ENCODE results near the gene TATDN2.
"Not testable (repeated sequence)": the region's sequence is repeated elsewhere in the genome, so short reads cannot be mapped to it uniquely, and the experiment has no call there.

Gene TATDN2

DNA sequence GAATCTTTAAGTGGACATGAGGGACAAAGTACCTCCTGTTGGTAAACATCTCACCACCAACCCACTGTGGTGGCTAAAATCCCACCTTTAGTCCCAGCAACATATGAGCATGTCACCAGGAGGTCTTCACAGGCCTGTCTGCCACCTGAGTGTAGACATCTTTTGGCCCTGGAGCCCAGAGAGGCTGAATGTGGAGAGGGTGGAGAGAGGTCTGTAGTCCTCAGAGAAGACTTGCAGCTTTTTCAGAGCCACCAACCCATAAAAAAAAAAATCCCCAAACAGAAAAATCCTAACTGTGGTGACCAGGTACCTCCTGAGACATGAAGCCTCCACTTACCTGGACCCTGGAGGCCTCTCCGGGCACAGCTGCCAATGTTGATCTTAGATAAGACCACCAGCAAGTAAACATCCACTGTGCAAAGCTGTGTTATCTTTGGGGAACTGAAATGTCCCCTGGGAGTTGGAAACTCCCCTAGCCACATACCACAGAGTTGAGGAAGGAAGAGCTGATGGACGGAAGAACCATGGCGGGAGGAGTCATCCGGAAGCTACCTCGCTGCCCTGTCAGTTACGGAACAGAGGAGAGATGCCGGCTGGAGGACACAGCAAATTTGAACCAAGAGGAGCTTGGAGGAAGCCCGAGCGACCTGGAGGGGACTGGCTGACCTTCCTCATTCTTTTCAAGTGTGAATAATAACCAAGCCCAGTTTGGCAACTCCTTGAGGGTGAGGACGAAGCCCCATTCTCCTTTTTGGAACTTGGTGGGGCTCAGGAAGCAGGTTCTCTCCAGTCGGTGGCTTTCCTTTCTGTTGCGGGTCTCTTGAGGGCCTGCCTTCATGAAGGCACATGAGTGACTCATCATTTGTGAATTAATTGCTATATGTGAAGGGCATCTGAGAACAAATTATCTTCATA lies 44.5 kb downstream of the TATDN2 start, which contains the start of gene GHRL:
Gene GHRL, minus strand, starts transcription at position 443 of the 915 bp plus-strand sequence. CDS start 2,767 bp downstream, outside the sequence.
- peak; percentile 78 to 80 (median 80) for DNase-seq

DNA sequence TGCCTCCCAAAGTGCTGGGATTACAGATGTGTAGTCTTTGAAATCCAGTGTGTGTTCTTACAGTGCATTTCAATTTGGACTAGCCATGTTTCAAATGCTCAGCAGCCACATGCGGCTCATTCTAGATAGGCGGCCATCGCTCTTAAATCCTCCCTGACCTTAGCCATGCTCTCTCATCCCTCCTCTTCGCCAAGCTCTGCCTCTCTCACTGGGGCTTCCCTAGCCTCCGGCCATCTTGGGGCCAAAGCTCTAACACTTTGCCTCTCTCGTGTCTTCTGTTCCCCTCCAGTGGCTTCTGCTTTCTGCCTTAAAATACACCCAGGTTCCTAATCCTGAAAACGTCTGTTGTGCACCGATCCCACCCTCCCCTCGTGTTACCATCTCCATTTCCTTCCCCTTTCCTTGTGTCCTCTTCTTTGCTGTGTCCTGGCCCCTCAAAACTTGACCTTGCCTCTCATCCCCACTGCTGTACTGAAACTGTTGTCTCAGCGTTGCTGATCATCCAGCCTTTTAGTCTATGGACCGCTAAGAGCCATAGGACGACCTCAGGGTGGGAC lies 45.8 kb downstream of the TATDN2 start:
- DNase-seq, result no peak

- DNase-seq, result not testable (repeated sequence)
These were observed 49.8 kb downstream of the TATDN2 start for GRCh38 chr3:10298064-10298463.

GRCh38 chr3:10299175-10299574 lies 50.9 kb downstream of the TATDN2 start:
- DNase-seq, result no peak

DNA sequence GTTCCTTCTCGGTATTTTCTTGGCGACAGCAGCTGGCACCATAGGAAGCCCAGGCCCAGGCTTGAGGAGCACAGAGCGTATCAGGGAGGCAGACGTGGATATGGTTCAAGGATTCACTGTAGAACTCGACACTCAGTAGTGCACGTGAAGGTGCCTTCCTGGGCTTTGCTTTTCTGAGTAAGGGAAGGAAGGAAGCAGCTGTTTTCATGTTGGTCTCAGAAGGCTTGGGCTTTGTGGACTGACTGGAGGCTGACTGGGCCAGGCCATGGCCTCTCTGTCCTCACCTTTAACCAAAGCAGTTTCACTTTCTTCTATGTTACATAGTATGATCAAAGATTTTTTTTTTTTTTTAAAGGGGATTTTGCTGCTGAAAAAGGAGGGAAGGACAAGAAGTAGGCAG lies 51.4 kb downstream of the TATDN2 start:
- no peak for DNase-seq

- no peak for DNase-seq
These were observed 51.8 kb downstream of the TATDN2 start for GRCh38 chr3:10300087-10300486.

DNA sequence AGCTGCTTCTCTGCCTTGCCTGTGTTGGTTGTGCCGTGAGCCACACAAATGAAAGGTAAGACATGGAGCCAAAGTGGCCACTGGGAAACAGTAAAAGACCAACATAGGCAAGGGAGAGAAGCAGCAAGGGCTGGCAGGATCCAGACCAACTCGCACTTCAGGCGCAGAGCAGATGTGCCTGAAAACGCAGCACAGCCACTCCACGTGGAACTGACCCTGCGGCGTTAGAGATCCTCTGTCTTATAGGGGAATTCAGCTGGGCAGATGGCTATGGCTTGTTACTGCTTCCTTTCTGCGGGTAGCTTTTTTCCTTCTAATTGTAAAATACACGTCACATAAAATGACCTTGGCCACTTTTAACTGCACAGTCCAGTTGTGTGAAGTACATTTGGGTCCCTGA lies 54.8 kb downstream of the TATDN2 start:
- DNase-seq, result no peak

- no peak for DNase-seq
These were observed 55.5 kb downstream of the TATDN2 start for GRCh38 chr3:10303785-10304184.

DNA sequence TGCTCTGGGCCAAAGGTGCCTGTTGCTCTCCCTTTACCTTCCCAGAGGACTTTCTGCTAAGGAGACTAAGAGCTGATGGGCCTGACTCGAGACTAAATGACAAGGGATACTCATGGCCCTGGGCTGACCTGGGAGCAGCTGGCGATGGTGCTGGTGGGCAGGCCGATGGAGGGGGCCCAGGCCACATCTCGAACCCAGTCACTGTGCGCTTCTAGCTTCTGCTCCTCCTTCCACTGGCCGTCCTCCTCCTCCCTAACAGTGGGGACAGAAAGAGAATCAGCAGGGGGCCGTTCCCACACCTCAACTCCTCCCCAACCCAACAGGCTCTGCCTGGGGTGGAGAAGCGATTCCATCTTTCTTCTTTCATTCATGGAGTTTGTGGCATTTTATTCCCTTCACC lies 56.6 kb downstream of the TATDN2 start:
- no peak for DNase-seq

DNA sequence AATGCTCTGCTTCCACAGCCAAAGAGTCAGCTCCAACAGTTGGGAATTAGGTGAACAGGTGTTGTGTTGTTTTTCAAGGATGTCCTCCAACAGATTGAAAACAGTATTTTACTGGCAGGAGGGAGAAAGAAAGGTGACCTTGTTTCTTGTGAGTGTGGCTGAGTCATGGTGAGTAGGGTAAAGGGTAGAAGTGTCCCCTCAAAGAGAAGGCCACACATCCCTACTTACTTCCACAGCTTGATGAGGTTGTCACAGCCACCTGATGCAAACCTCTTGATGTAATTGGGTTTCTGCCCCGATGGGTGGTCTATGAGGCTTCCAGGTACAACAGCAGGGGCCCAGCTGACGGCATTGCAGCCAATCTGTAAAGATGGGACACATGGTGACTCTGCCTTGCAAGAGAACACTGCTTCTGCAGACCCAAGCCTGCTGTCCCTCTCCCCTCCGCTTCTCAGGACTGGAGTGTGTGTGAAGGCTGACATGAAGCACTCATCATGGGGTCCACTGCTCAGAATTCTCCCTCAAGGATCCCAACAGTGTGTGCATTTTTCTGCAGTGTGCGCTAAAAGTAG lies 57.2 kb downstream of the TATDN2 start:
- DNase-seq, result no peak

GRCh38 chr3:10306156-10306555 lies 57.9 kb downstream of the TATDN2 start:
- DNase-seq, result no peak

GRCh38 chr3:10308678-10309077 lies 60.4 kb downstream of the TATDN2 start:
- DNase-seq, result no peak

DNA sequence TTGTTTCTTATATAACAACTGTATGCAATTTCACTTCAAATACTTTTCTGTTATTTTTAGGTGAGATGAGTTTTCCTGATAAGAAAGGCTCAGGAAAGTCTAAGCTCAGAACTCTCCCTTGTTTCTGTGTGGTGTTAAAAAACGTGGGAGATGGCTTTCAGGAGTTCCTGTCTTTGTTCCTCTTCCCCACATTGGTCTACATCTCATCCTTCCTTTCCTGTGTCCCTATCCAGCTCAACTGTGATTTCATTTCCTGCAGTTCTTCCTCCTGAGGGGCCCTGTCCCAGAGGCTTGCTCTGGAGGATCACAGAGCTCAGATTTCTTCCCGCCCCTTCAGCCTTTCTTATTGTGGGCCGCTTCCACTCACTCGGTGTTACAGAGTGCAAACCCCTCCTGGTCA lies 61.5 kb downstream of the TATDN2 start:
- no peak for DNase-seq

DNA sequence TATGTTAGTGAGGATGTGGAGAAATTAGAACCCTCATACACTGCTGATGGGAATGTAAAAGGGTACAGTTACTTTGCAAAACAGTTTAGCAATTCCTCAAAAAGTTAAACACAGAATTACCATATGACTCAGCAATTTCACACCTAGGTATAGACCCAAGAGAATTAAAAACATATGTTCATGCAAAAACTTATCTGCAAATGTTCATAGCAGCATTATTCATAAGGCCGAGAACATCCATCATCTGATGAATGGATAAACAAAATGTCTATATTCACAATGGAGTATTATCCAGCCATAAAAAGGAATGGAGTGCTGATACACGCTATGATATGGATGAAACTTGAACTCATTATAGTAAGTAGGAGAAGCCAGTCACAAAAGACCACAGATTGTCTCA lies 62.3 kb downstream of the TATDN2 start:
- DNase-seq, result no peak

GRCh38 chr3:10311710-10312109 lies 63.5 kb downstream of the TATDN2 start:
- DNase-seq, result no peak

DNA sequence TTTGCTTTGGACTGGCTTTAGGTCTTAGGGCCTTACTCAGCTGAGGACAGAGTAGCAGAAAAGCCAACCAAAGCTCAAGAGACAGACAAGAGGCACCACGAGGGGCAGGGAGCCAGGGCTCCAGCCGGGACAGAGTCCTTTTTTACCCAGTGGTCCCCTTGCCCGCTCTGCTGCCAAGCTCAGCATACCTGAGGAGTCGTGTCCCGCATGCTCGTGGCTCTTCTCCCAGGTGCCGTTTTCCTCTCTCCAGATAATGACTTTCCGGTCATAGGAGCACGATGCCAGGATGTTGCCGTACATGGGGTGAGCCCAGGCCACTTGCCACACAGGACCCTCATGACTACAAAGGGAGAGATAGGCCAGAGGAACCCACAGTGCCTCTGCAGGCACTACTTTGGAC lies 64.1 kb downstream of the TATDN2 start:
- DNase-seq, result no peak

DNA sequence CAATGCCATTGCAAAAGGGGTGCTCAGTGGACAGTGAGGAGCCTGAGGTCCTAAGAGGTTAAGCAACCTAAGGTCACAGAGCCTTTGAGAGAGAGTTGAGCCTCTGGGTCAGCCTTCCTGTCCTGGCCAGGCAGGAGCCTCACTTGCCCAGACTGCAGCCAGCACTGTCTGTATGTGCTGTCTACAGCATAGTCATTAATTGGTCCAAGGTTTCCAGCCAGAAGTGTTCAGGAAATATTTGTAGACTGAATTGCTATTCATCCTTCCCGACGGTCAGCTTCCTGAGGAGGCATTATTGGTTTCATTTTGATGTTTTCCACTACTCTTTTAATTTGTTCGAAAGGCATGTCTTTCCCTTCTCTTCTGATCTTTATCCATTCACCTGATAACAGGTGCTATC lies 64.6 kb downstream of the TATDN2 start:
- no peak for DNase-seq

GRCh38 chr3:10315101-10315500 lies 66.8 kb downstream of the TATDN2 start:
- DNase-seq, result no peak

DNA sequence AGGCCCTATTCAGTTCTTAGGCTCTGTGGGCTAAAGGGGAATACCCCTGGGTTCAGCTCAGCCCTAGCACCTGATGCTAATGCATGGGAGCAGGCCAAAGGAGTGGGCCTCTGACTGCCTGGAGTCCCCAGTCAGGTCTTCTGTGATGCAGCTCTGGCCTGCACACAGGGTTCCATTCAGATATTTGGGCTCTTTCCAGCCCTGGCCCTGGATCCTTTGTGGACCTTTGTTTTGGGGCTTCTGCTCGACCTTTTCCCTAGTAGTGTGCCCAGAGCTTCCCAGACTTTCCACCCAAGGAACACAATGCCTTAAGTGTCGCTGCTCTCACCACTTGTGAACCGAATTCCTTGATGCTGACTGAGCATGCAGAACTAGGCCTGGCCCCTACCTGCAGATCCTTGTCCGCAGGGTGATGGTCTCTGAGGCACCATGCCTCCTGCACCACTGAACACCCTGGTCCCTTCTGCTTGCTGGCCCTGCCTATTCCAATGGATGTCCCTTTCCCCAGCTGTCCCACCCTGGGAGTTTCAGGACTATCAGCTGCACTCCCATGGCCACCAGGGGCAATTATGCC lies 67.6 kb downstream of the TATDN2 start:
- DNase-seq, result no peak

DNA sequence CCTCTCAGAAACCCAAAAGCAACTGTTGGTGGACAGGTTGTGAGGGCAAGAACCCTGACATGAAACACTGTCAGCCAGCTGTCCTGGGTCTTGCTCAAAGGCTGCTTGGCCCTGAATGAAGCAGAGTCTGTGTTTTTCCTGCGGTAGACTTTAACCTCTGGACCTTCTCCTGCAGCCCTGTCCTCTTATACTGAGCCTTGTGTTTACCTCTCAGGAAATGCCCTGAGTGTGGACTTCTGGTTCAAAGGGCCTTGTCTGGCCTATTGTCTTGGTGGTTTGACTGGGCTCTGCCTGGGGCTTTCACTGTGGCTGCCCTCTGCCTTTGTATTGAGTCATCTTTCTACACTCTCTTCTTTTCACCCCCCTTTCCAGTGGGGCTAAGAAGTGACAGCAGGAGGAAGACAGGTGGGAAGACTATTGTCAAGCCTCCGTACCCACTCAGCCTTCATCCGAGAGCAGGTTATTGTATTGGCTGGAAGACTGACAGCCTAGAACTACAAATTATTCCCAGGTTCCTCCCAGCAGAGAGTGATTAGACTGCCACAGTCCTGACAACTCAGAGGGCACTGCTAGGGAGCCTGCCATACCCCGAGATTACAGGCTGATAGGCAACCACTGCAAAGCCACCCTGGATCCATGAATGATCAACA lies 69.2 kb downstream of the TATDN2 start:
- no peak for DNase-seq

DNA sequence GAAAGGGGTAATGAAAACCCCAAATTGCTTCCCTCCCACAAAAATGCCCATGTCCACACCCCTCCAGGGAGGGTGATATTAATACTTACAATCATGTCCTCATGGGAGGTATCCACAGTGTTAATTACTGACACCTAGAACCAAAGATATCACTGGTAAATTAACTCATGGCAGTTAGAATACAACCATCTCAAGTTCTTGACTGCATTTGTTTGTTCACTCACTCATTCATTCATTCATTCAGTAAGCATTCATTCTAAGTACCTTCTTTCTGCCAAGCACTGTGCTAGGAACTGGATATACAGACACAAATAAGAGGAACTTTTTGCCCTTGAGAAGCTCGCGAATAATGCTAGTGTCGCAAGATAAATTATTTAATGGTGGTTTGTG lies 69.7 kb downstream of the TATDN2 start:
- no peak for DNase-seq

DNA sequence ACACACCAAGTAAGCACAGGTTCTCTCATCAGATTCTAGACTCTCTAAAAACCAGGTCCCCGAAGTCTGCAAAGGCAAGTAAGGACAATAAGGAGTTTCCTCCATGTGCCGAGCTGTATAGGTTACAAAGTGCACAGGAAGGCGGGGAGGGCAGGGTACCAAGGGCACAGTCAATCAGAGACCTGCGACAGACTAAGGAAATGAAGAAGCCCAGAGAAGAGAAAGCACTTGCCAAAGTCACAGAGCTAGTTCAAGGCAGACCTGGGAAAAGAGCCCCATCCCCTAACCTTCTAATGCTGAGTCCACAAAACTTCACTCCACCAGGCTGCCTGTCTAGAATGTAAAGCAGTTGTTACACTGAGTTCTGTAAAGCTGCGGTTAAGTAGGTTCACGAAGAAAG lies 71.0 kb downstream of the TATDN2 start:
- DNase-seq, result no peak

DNA sequence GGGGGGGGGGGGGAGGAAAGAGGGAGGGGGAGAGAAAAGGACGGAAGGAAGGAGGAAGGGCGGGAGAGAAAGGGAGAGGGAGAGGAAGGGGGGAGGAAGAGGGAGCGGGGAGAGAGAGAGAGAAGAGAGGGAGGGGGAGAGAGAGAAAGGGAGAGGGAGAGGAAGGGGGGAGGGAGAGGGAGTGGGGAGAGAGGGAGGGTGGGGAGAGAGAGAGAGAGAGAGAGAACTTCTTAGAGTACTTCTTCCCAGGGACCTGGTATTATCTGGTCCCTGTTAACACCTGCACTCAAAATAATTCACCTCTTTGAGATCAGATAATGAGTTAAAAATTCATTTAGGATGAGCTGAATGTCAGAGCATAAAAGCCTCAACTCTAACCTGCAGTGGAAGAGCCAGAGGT lies 71.5 kb downstream of the TATDN2 start:
- no peak for DNase-seq
